ENCODE results near the gene EPS8L3.

DNA sequence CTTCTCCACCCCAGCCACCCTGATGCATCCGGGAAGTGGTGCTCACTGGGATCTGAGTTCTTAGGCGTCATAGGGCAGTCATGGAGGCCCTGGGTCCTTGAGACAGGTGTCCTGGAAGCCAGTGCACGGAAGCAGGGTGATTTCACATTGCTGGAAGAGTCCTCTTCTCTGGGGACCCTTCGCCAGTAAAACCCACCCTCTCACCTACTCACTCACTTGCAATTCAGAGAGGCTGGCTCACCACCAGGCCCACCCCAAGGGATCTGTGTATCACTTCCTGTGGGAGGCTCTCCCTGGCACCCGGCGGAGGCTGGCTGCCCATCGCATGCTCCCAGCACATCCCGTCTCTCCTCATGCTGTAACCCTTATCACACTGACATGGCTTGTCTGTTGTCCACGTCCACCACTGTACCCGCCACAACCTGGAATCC is 40.2 kb upstream of the EPS8L3 start:
- TF ChIP-seq EZH2phosphoT487 (IDR thresholded peaks at IDR 0.05; ENCODE audit: insufficient read depth, low read depth) (no peak), EZH2 (IDR thresholded peaks at IDR 0.05; ENCODE audit: insufficient read depth, poor library complexity, severe bottlenecking) (no peak)

Measured in GM23248 (cell line).